GM12891 (cell line): ENCODE measurements around the gene BMP4.

Experiments used
- DNase-seq: peaks from one replicate; pipeline ENCODE4 v3.0.0; 2011; ENCODE audit warnings: low spot score; ENCODE audit not compliant: insufficient read length
- FAIRE-seq: peaks from 2 replicates; lab custom pipeline; 2011; peaks lifted over from hg19 to GRCh38; lab: Jason Lieb, UNC
- PAX5 ChIP-seq: IDR thresholded peaks from 2 replicates; pipeline ENCODE4 v1.6.1; 2011; ENCODE audit warnings: low read length, moderate library complexity, mild to moderate bottlenecking; ENCODE audit not compliant: insufficient read depth, severe bottlenecking
- POLR2A ChIP-seq: IDR thresholded peaks from 2 replicates; pipeline ENCODE4 v1.6.1; 2011; ENCODE audit warnings: low read depth, low read length, control low read depth
- POLR2AphosphoS5 ChIP-seq: IDR thresholded peaks from 2 replicates; pipeline ENCODE4 v1.6.1; 2011; ENCODE audit warnings: low read depth, low read length, control low read depth
- POU2F2 ChIP-seq: IDR thresholded peaks from 2 replicates; pipeline ENCODE4 v1.6.1; 2011; ENCODE audit warnings: low read depth, mild to moderate bottlenecking, control low read depth, low read length, moderate library complexity
- SPI1 ChIP-seq: IDR thresholded peaks from 2 replicates; pipeline ENCODE4 v1.6.1; 2011; ENCODE audit warnings: low read depth, low read length, control low read depth
- TAF1 ChIP-seq: IDR thresholded peaks from 2 replicates; pipeline ENCODE4 v1.6.1; 2011; ENCODE audit warnings: low read depth, low read length, control low read depth

The BMP4 gene

DNA sequence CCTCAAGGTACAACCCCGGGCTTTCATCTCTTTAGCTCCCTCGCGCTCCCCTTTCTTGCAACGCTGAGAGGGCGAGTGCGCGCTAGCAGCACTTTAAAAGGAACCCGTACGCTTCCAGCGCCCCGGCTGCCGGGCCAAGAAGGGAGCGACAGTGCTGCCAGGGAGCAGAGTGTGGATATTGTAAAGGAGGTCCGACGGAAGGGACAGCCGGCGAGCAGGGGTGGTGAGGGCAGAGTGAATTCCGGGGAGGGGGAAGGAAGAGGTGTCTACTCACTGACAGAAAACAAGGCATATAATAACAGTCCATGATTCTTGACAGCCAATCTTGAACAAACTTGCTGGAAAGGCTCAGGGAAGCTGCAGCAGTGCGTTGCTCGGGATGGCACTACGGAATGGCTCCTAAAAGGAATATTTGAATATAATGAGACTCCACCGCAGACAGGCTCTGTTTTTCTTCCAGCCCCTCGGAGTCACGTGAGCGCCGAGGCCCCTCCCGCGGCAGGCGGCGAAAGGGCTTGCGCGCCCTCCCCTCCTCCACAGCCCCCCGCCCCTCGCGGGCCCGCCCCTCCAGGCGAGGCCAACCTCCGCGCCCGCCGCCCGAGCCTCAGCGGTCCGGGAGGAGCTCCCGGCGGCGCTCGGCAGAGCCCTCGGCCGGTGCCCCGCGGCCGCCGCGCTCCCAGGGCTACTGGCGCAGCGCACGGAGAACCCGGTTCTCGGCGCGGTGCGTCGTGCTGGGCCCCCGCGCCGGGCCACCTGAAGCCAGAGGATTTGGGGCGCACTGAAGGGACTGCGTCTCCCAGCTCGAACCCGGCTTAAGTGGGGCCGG, 3.4 kb downstream of the BMP4 start:
- TF ChIP-seq SPI1 = no peak
- TF ChIP-seq PAX5 = no peak
- TF ChIP-seq POLR2A = no peak
- no peak for TF ChIP-seq POLR2AphosphoS5
- TF ChIP-seq TAF1 = no peak
- no peak for TF ChIP-seq POU2F2
- FAIRE-seq (no peak), DNase-seq (no peak)

DNA sequence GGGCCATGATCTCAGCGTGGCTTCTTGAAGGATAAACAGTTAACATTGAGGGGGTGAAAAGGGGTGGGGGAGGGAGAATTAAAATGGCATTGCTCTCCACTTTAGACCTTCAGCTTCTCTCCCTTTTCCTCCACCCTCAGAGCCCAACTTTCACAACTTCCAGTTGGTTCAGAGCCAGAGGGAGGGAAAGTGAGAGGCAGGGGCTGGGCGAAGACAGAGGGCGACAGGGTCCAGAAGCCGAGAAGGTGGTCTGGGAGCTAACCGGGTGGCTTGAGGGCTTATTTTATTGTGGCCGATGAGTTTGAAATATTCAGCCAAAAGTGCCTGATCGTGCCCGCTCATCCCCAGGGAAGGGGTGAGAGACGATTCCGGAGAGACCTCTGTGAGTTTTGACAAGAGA, 4.1 kb downstream of the BMP4 start:
- no peak for FAIRE-seq
- no peak for DNase-seq
- TF ChIP-seq POU2F2 (no peak), TAF1 (no peak), PAX5 (no peak), POLR2AphosphoS5 (no peak), SPI1 (no peak), POLR2A (no peak)

DNA sequence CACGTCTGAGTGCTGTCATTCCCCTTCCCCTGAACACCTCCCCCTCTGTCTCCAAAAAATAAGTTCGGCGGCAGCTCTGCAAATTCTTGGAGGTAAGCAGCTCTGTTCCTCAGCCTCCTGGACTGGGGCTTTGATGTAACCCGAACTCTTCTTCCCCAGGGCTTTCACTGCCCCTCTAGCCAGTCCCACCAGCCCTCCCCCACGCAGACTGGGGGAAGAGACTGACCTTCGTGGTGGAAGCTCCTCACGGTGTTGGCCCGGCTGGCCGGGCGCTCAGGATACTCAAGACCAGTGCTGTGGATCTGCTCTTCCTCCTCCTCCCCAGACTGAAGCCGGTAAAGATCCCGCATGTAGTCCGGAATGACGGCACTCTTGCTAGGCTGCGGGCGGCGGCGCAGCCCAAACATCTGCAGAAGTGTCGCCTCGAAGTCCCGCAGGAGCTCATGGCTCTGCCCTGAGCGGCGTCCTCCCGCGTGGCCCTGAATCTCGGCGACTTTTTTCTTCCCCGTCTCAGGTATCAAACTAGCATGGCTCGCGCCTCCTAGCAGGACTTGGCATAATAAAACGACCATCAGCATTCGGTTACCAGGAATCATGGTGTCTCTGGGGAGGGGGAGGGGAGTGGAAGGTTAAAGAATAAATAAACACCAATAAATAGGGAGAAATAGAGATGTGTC, 4.9 kb downstream of the BMP4 start:
- FAIRE-seq (no peak), DNase-seq (no peak)
- no peak for TF ChIP-seq POU2F2
- TF ChIP-seq POLR2A = no peak
- TF ChIP-seq SPI1 = no peak
- no peak for TF ChIP-seq PAX5
- no peak for TF ChIP-seq TAF1
- no peak for TF ChIP-seq POLR2AphosphoS5

DNA sequence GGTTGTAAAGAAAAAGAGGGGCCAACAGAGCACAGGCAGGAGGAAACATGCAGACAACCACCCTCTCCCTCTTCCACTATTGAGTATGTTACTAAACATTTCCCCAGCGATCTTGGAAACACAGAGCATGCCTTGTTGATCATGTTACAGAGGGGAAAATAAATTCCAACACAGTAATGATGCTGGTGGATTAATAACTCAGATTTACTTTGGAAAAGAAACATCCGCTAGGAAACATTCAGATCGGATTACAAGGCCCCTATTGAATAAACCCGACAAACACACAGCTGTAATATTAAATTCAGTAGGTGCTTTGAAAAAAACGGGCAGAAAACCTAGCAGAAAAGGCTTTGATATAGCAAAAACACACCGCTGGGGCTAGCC, 5.4 kb downstream of the BMP4 start:
- no peak for FAIRE-seq

DNA sequence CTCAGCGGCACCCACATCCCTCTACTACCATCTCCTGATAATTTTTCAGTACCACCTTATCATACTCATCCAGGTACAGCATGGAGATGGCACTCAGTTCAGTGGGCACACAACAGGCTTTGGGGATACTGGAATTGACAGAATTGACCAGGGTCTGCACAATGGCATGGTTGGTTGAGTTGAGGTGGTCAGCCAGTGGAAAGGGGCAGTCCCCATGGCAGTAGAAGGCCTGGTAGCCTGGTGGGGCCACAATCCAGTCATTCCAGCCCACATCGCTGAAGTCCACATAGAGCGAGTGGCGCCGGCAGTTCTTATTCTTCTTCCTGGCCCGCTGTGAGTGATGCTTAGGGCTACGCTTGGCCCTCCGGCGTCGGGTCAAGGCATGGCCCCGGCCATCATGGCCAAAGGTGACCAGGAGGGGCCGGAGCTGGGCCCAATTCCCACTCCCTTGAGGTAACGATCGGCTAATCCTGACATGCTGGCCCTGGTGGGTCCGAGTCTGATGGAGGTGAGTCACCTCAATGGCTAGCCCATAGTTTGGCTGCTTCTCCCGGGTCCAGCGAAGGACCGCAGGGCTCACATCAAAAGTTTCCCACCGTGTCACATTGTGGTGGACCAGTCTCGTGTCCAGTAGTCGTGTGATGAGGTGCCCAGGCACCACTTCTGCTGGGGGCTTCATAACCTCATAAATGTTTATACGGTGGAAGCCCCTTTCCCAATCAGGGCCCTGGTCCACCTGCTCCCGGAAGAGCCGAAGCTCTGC, 6.4 kb downstream of the BMP4 start:
- DNase-seq (no peak), FAIRE-seq (no peak)
- TF ChIP-seq POLR2AphosphoS5 (no peak), SPI1 (no peak), POU2F2 (no peak), POLR2A (no peak), TAF1 (no peak), PAX5 (no peak)

More for the DNA sequence above, 5.4 kb downstream of the BMP4 start:
- TF ChIP-seq SPI1 = no peak
- TF ChIP-seq POU2F2 = no peak
- no peak for TF ChIP-seq PAX5
- no peak for TF ChIP-seq POLR2AphosphoS5
- TF ChIP-seq TAF1 = no peak
- TF ChIP-seq POLR2A = no peak
- no peak for DNase-seq

DNA sequence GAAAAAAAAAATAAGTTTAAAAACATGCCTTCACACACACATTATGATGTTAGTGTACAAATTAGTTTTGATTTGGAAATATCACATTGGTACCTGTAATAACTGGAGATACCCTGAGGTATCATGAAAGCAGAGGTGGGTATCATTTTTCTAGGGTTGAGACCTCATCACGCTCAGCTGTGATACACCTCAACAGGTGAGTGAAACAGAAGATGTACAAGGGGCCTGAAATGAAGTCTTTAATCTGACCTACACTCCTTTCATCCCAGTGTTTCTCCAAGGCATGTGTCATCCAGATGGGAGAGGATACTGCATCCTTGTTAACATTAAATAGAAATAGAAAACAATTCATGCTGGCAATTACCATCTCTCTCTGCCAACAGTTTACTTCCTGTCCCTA, 7.4 kb downstream of the BMP4 start:
- FAIRE-seq (no peak), DNase-seq (no peak)
- TF ChIP-seq TAF1 (no peak), PAX5 (no peak), POU2F2 (no peak), SPI1 (no peak)

DNA sequence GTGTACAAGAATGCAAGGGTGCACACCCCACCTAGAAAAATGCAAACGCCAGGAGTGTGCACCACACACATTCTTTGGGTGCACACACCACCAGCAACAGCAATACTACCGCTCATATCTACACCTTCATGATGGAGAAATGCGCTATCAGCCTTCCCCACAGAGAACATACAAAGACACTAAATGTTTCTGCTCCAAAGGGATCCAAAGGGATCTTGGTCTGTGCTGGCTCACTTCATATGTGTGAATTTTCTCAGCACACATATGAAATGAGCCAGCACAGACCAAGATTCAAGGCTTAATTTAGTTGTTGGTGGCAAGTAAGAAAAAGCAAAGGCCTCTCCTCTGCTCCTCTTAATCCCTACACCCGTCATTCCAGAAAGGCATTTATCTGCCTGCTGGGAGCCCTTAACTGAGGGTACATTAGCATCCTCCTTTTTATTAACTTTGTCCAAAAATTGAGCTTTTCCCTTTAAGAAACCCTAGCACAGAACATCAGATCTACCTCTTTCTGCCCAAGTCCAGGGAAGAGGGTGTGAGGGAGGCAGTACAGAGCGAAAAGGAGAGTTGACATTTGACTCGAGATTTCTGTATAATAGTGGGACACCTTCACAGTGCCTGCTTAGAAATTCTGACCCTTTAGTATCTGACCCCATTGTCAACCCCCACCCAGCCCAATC, 8.3 kb downstream of the BMP4 start:
- FAIRE-seq = no peak
- no peak for DNase-seq
- TF ChIP-seq POU2F2 (no peak), PAX5 (no peak), TAF1 (no peak), SPI1 (no peak), POLR2A (no peak), POLR2AphosphoS5 (no peak)

DNA sequence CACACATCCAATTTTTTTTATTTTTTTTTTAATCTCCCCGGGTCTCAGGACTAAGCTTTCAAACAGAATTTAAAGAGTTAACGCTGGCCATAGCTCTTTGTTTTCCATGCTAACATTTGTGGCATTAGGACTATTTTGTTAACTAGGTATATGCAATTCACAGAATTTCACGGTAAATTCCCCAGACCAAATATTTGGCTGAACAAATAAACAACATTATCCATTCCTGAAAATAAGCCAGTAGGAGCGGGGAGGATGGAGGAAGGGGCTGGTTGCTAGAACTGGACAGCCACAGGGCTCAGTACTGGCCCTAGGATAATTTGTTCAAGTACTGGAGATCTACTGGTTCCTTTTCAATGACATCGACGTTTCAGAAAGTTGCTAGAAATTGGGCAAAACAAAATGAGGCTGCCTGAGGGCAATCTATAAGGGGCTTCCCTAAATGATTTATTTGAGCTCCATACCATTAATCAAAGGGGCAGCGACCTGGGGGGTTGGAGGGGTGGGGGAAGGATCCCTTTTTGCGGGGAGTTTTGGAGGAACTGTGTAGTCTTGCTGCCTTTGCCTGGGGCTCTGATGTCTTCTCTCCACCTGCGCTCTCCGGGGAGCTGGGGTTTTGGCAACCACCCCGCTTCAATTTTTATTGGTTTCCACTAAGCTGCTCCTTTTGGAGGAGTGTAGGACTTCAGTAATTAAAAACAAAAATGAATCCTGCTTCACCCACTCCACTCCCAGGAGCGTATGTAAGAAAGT, 9.0 kb downstream of the BMP4 start:
- DNase-seq = no peak
- TF ChIP-seq TAF1 (no peak), PAX5 (no peak), POU2F2 (no peak), POLR2AphosphoS5 (no peak)
- no peak for FAIRE-seq

DNA sequence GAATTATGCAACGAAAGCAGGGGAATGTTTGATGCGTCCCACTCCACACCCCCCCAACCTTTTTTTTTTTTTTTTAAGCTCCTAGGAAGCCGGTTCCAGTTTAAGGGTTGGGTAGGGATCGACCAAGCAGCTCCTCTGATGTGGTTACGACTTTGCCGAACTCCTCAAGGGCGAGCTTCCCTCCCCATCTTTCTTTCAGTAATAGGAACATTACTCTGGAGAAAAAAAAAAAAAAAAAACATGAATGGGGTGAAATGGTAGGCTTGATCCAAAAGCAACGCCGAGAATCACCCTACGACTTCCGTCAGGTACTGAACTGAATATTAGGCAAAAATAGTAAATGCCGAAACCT, 9.6 kb downstream of the BMP4 start:
- TF ChIP-seq TAF1 (no peak), POLR2A (no peak), PAX5 (no peak), SPI1 (no peak)
- FAIRE-seq = no peak
- DNase-seq = no peak
